ENCODE measurements around the gene PAX9.
"Not testable (repeated sequence)": the region's sequence is repeated elsewhere in the genome, so short reads cannot be mapped to it uniquely, and the experiment has no call there.

The PAX9 gene

GRCh38 chr14:36672095-36672494, 10.4 kb downstream of the PAX9 start:
- DNase-seq (ENCODE audit: low read depth in 2 of 2), result no peak

DNA sequence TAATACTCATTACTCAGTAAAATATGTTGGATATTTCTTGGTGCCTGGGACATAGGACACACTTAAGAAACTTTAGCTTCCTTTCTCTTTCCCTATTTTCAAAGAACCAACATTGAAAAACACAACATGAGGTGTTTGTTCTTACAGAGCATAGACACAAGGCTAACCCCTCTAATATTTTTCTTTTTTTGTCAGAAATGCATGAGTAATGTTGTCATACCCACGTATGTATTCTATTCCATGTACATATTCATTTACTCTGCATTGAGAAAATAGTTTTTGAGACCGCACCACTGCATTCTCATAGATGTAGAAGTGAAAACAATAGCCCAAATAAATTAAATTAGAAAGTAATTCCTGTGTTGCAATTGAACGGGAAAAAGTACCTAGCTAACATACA, 13.0 kb downstream of the PAX9 start:
- DNase-seq (ENCODE audit: low read depth in 2 of 2), result no peak

- DNase-seq (ENCODE audit: low read depth in 2 of 2), result no peak
Observed at GRCh38 chr14:36675581-36675980, 13.9 kb downstream of the PAX9 start.

DNA sequence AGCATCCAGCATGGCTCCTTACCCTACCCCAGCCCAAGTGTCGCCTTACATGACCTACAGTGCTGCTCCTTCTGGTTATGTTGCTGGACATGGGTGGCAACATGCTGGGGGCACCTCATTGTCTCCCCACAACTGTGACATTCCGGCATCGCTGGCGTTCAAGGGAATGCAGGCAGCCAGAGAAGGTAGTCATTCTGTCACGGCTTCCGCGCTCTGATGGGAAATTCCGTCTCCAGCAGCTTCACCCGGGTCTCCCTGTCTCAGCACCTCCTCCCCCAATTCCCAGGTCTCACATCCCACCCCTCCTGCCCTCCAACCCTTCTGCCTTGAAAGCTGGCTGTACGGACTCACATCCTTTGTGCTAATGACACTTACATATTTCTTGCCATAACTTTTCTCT, 14.6 kb downstream of the PAX9 start:
- DNase-seq (ENCODE audit: low read depth in 2 of 2), result no peak

GRCh38 chr14:36682338-36682737, 20.7 kb downstream of the PAX9 start:
- no peak for DNase-seq (ENCODE audit: low read depth in 2 of 2)

GRCh38 chr14:36683083-36683724, 21.5 kb downstream of the PAX9 start:
- no peak for DNase-seq (ENCODE audit: low read depth in 2 of 2)

GRCh38 chr14:36684946-36685345, 23.3 kb downstream of the PAX9 start:
- no peak for DNase-seq (ENCODE audit: low read depth in 2 of 2)

- DNase-seq (ENCODE audit: low read depth in 2 of 2), result no peak
Observed at GRCh38 chr14:36690311-36691040, 28.8 kb downstream of the PAX9 start.

- not testable (repeated sequence) for DNase-seq (ENCODE audit: low read depth in 2 of 2)
Observed at GRCh38 chr14:36699420-36699819, 37.8 kb downstream of the PAX9 start.

DNA sequence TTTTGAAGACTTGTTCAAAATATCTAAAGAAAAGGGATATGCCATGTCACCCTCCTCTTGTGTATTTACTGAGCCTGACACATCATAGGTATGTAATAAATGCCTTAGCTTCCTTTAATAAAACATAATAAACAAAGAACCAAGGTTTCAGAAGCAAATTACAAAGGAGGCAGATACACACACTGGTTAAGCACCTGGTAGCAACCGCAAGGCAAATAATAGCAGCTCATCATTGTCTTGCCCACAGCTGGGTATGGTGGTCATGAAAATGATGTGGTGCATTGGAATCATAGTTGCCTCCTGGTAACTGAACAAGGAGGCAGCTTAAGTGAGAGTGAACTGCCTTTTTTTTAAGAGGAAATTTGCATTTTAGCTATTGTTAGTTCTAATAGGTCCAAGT, 39.0 kb downstream of the PAX9 start:
- DNase-seq (ENCODE audit: low read depth in 2 of 2), result no peak

DNA sequence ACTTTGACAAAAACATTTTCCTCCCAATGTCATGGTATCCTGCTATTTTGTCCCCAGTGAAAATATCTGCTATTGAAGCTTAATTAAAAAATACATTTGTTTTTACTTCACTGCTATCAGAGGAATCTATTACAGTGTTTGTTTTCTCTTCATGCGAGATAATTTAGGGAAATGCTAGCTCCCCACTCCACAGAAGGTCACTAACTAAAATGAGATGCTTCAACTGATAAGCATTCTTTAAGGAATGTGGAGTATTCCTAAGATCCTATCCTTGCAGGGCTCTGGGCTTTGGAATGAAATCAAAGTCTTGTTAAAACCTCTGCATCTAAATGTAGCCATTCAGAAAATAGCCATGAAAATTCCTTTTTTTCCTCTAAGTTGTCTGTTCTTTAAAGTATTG, 39.5 kb downstream of the PAX9 start:
- no peak for DNase-seq (ENCODE audit: low read depth in 2 of 2)

DNA sequence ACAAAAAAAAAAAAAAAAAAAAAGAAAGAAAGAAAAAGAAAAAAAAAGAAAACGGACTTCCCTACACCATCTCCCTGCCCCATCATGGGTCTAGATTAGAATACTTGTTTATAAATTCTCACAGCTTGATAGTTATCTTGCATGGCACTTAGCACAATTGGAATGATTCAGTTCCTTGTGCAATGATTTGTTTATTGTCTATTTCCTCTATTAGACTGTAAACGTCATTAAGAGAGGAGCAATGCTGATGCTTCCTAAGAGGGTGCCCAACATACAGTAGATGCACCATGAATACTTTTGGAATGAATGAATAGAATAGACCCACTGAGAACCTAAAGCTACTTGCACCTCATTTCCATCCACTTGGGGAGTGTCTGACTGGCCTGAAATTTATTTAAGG, 40.8 kb downstream of the PAX9 start:
- no peak for DNase-seq (ENCODE audit: low read depth in 2 of 2)

DNA sequence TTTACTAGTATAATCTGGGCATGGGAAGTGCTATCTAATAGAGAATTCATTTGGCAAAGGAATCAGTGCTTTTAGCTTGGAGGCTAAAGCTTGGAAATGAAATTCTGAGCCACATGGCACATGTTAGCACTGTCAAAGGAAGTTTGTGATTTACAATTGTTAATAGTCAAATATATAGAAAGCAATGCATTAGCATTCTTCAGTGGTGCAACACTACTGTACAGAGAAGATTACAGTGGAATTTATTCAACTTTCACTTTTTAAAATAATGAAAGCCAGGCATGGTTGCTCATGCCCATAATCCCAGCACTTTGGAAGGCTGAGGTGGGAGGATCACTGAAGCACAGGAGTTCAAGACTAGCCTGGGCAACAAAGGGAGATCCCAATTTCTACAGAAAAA, 45.9 kb downstream of the PAX9 start:
- no peak for DNase-seq (ENCODE audit: low read depth in 2 of 2)

DNA sequence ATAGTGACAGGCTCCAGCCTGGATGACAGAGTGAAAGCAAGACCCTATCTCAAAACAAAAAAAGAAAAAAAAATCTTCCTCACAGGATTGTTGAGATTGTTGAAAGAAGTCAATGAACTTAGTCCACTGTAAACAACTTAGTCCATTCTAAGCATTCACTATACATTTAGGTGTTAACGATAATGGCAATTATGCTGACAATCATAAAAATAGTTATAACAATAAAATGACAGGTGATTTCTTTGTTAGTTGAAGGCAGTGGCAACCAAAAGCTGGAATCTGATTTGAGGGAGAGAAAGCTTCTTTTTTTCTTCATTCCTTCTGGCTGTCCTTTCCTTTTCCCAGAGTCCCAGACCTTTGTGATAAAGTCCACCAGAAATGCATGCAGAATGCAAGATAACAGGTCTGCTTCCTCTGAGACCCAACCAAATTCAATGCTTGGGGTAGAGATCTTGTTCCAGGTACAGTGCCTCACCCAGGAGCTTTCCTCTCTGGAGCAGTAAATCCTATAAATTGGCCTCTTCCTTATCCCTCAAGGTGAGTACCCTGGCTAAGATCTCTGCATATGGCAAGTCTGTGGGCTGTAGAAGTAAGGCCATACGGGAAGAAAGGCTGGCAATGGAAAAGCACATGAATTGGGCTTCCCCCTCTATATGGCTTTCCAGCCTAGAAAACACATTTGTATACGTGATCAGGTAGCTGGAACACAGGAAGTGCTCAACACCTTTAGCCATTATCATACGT, 52.5 kb downstream of the PAX9 start:
- DNase-seq (ENCODE audit: low read depth in 2 of 2), result no peak

- DNase-seq (ENCODE audit: low read depth in 2 of 2), result no peak
Observed at GRCh38 chr14:36716614-36717184, 55.0 kb downstream of the PAX9 start.

DNA sequence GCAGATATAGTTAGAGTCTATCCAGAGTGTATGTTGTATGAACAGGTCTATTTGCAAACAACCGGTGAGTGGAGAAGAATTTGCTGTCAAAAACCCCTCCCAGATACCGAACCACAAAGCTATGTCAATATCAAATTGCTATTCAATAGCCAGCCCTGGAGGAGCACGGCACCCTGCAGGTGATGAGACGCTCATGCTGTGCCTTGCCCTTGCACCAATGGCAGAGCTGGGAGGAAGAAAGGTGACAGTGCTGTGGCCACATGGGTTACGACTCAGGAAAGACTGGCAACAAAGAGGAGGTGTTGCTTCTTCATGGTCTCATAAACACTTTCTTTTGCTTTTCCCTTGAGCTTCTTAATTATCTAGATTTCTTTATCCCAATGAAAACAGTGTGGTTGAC, 55.7 kb downstream of the PAX9 start:
- DNase-seq (ENCODE audit: low read depth in 2 of 2), result no peak

GRCh38 chr14:36718216-36718615, 56.6 kb downstream of the PAX9 start:
- no peak for DNase-seq (ENCODE audit: low read depth in 2 of 2)

GRCh38 chr14:36719823-36720222, 58.2 kb downstream of the PAX9 start:
- DNase-seq (ENCODE audit: low read depth in 2 of 2), result no peak

DNA sequence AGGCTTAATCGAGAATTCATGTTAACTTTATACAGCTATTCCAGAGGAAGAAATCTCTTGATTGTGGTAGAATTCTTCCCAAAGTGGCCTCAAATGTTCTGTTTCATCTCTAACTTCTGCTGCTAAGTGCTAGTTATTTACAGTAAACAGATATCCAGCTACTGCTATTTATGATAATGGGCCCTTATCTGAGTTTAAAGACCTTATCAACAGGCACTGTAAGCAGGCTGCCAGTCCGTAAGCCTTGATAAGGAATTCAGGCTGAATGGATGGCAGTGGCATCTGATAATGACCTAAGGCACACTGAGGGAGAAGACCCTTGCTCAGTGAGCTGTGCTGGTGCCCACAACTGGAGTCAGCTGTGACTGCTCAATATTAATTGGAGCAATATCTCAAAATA, 59.0 kb downstream of the PAX9 start:
- no peak for DNase-seq (ENCODE audit: low read depth in 2 of 2)

- DNase-seq (ENCODE audit: low read depth in 2 of 2), result no peak
Observed at GRCh38 chr14:36721877-36722276, 60.2 kb downstream of the PAX9 start.

DNA sequence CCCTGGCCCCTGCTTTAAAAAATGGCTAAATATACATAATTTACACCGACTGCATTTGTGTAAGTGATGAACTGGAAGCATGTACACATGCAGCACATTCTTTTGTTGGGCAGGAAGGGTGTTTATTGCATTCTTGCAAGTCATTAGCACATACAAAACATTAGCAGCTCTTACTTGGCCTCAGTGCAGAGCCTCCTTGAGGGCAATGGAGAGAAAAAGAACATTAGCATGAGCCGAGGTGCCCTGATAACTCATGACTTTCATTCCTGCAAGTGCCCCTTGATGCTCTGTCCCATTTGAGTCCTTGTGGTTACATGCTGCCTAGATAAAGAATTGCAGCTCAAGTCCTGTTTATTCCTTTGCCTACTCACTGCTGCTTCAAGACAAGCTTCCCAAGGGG, 61.9 kb downstream of the PAX9 start:
- DNase-seq (ENCODE audit: low read depth in 2 of 2), result no peak

- DNase-seq (ENCODE audit: low read depth in 2 of 2), result no peak
Observed at GRCh38 chr14:36724162-36724561, 62.5 kb downstream of the PAX9 start.

GRCh38 chr14:36726128-36726527, 64.5 kb downstream of the PAX9 start:
- DNase-seq (ENCODE audit: low read depth in 2 of 2), result no peak

Measured in fibroblast of skin of left quadriceps (primary cell).